ENCODE data around the gene TOMM20.
"Not testable (repeated sequence)": the region's sequence is repeated elsewhere in the genome, so short reads cannot be mapped to it uniquely, and the experiment has no call there.

TOMM20 gene

DNA sequence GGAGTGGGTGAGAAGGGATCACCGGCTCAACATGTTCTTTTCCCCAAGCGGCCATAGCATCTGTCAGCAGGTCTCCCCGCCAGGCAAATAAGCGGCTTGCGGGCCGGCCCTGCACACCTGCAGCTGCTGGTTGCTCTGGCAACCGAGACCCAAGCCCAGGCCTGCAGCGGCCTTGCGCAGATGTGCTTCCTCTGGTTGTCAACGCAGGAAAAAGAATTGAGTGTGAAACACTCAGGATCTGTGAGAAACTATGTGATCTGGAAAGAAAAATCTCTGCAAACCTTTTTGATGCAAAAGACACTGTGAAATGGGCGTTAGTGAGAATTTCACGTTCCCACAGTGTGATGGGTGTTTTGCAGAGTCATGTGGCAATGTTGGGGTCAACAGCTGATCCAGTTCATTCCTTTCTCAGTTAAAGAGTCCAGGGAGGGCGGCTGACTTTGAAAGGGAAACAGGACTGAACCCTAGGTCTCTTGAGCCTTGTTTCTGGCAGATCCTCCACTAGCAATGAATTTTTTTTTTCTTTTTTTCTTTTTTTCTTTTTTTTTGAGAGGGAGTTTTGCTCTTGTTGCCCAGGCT lies 28.4 kb downstream of the TOMM20 start:
- no peak for DNase-seq

DNA sequence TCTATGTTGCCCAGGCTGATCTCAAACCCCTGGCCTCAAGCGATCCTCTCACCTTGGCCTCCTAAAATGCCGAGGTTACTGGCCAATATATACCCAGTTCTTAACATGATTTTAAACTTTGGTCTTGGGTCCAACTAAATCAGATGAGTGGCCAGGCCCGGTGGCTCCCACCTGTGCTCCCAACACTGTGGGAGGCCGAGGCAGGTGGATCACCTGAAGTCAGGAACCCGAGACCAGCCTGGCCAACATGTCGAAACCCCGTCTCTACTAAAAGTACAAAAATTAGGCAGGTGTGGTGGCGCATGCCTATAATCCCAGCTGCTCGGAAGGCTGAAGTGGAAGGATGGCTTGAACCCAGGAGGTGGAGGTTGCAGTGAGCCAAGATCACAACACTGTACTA lies 29.6 kb downstream of the TOMM20 start:
- DNase-seq = no peak

DNA sequence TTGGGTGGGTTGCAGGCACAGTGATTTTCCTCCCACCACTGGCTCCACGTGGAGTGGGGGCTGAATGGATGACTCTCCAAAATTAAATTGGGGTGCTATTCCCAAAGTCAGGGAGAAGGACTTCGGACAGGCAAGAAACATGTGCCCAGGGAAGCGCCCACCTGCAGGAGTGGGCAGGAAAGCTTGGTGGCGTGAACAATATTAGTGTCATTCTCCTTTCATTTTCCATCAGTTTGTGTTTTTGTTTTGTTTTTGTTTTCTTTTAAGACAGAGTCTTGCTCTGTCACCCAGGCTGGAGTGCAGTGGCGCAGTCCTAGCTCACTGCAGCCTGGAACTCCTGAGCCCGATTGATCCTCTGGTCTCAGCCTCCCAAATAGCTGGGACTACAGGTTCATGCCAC lies 30.1 kb downstream of the TOMM20 start:
- no peak for DNase-seq

DNA sequence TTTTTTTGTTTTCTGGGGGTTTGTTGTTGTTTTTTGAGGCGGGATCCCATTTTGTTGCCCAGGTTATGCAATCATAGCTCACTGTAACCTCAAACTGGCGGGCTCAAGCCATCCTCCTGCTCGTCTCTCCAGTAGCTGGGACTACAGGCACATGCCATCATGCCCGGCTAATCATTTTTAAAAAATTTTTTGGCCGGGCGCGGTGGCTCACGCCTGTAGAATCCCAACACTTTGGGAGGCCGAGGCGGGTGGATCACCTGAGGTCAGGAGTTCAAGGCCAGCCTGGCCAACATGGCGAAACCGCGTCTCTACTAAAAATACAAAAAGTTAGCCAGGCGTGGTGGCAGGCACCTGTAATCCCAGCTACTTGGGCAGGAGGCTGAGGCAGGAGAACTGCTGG lies 31.1 kb downstream of the TOMM20 start:
- not testable (repeated sequence) for DNase-seq

DNA sequence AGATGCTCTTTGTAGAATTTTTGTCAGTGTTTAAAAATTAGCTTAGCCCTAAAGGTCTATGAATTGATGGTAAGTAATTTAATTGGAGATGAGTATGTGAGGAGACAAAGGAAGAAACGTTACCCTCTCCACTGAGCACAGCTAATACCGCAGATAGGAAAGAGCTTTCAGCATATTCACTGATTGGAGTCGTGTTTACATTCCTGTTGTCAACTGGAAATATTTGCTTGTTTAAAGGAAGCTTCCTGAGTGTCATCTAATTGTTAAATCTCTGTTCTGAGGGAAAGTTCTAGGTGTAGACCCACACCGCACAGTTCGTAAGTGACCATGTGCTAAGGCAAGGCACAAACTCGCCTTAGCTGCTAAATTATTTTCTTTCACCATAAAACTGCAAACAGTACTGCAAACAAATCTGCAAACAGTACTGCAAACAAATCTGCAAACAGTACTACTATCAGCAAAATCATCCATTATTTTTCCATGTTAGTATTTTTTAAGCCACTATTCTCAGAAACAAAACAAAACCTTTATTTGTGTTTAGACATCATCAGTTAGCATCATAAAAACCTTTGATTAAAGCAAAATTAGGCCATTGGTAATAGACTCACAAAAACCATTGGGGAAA lies 32.6 kb downstream of the TOMM20 start:
- DNase-seq = no peak

DNA sequence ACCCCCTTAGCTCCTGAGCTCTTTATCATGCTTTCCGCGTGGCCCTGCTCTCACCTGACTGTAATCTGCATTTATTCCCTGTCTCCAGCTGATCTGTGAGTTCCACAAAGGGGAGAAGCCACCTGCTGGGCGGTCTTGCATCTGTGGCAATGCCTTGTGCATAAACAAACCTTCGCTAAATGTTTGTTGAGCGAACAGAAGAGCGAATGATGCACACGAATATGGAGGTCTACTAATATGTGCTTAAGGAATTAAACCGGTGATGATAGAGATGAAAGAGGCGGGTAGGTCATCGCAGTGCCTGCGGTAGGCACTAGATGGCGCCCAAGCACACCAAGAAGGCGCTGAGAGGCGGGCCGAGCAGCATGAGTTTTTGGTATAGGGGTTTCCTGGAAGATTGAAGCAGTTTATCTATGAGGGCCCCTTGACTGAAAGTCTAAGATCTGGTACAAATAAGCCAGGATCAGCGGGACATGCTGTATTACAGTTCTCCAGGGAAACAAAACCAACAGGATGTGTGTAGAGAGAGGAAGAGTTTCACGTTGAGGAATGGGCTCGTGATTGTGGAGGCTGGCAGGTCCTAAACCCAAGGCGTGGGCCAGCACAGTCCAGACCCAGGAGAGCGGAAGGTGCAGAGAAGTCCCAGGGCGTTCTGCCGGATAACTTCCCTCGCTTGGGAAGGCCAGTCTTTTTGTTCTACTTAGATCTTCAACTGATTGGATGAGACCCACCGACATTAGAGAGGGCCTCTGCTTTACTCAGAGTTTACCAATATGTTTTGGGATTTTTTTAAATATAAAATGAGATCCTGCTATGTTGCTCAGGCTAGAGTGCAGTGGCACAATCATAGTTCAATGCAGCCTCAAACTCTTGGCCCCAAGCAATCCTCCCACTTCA lies 34.7 kb downstream of the TOMM20 start:
- DNase-seq = peak; percentile 56

DNA sequence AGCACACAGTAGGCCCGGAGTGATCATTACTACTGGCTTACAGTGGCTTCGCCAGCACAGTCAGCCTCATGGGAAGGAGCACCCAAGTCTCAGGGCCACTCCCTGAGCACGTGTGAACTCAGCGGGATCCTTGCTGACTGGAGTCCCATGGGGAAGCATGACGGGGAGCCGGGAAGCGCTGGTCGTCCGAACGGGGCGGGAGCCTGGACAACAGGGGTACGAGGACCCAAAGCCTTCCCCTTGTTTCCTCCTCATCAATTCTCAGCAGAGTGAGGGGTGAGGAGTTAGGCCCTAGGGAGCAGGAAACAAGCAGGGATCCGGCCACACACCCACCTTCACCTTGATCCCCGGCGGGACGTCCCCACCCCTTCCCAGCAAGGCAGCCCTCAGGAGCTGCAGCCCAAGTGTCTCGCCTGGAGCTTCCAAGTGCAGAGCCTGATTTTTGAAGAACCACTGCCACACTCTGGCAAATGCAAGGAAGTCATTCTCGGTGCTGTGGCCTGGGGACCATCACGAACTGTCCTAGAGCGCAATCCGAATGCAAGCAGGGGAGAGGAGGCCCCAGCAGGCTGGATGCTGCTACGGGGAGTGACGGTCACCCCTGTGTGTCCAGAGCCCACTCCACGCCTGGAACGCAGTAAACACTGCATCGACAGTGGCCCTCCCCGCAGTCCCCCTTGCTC lies 35.5 kb downstream of the TOMM20 start:
- DNase-seq = no peak

DNA sequence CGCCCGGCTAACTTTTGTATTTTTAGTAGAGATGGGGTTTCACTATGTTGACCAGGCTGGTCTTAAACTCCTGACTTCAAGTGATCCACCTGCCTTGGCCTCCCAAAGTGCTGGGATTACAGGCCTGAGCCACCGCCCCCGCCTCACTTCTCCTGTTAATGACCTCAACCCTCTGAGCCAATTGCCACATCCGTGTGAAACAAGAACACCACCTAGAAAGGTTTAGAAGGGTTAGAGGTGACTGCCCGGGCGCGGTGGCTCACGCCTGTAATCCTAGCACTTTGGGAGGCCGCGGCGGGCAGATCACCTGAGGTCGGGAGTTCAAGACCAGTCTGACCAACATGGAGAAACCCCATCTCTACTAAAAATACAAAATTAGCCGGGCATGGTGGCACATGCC lies 36.2 kb downstream of the TOMM20 start:
- DNase-seq = not testable (repeated sequence)

DNA sequence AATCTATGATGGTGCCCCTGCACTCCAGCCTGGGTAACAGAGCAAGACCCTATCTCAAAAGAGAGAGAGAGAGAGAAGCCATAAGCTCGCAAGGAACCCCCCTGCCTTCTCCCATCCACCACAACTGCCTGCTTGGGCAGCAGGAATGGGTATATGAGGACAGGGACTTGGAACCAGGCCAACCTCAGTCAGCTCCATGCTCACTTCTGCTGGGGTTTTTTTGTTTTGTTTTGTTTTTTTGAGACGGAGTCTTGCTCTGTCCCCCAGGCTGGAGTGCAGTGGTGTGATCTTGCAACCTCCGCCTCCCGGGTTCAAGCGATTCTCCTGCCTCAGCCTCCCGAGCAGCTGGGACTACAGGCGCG lies 36.6 kb downstream of the TOMM20 start:
- not testable (repeated sequence) for DNase-seq

DNA sequence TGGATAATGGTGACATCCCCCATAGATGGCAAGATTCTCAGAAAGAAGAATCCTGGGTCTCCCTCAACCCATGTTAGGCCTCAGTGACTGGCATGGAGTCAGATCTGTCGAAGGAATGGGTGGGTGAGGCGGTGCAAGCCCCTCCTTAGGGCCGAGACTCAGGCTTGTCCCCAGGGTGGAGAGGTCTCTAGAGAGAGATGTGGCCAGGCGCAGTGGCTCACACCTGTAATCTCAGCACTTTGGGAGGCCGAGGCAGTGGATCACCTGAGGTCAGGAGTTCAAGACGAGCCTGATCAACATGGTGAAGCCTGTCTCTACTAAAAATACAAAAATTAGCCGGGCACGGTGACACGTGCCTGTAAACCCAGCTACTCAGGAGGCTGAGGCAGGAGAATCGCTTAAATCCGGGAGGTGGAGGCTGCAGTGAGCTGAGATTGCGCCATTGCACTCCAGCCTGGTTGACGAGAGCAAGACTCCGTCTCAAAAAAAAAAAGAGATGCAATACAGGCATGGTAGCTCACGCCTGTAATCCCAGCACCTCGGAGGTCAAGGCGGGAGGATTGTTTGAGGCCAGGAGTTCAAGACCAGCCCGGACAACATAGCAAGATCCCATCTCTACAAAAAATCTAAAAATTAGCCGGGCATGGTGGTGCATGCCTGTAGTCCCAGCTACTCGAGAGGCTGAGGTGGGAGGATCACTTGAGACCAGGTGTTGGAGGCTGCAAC lies 37.2 kb downstream of the TOMM20 start:
- not testable (repeated sequence) for DNase-seq

DNA sequence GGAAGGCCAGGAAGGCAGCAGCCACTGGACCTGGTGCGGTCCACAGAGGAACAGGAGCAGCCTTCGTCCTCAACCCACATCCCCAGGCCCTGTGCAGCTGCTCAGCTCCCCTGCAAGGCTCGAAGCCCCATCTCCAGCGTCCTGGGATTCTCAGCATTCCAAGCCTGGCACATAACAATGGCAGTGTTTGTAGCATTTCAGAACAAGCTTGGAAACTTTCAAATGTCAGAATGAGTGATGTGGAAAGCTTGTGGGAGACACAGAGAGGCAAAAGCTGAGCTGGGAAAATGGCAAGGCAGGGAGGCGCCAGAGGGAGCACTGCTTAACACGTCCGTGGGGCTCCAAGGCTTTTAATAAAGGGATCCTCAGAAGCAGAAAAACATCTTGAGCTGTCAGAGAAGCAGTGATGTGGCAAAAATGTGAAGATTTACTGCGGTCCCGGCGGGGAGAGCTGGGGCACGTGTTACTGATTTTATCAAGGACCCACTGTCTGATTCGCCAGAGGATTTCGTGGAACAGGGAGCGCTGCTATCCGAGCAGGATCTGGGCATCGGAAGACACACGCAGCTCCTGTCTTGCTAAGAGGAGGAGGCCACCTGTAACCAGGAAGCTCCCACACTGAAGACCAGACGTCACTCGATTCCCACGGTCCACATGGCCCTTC lies 38.1 kb downstream of the TOMM20 start:
- peak; percentile 78 for DNase-seq

DNA sequence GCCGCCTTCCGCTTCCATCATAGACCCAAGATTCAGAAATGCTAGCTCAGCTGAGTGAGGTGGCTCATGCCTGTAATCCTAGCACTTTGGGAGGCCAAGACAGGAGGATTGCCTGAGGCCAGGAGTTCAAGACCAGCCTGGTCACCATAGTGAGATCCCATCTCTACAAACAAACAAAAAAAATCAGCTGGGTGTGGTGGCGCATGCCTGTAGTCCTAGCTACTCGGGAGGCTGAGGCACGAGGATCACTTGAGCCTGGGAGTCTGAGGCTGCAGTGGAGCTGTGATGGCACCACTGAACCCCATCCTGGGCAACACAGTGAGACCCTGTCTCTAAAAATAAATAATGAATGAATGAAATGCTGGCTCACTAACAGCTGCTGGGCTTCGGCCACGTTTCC lies 39.7 kb downstream of the TOMM20 start:
- no peak for DNase-seq

DNA sequence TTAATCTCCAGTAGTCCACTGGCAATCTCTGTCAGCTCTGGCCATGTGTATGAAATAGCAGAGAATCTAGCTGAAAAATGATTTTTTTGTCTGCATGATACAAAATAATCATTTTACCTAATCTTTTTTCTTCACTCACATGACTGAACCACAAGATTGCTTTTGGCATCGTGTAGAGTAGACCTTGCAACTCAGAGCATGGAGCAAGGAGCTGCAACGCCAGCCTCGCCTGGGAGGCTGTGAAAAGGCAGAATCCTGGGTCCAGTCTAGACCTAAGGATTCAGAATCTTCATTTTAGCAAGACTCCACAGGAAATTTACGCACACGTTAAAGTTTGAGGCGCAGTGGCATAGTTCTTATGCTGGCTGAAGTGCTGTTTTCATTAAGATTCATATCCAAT lies 40.2 kb downstream of the TOMM20 start:
- no peak for DNase-seq

DNA sequence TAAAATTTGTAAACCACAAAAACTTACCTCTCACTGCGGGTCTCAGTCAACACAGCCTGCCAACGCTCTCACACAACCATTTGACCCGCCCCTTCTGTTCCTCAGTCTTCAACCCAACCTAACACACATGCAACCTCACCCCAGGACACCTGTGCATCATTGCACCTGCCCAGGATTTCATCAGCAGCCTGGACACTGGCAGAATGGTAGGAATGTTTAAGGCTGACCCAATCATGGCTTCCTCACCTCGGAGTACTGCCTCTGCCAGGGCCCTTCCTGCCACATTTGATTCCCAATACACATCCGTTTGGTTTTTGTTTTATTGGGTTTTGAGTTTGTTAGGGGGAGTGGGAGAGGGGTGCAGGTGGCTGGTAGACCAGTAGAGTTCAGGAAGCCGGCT lies 40.7 kb downstream of the TOMM20 start:
- DNase-seq = no peak

DNA sequence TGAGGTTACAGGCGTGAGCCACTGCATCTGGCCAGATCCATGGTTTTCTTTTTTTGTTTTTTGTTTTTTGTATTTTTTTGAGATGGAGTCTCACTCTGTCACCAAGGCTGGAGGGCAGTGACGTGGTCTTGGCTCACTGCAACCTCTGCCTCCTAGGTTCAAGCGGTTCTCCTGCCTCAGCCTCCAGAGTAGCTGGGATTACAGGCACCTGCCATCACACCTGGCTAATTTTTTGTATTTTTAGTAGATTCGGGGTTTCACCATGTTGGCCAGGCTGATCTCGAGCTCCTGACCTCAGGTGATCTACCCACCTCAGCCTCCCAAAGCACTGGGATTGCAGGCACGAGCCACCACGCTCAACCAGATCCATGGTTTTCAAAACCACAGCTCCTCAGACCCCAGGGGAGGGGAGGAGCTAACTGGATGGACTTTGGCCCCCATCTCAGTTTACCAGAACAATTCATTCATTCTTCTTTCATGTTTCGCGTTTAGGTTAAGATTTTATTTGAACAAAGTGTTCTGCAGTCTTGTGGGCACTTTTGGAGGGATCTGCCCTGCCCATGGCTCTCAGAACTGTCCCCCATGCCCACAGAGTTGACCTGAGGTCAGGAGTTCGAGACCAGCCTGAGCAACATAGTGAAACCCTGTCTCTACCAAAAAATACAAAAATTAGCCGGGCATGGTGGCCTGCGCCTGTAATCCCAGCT lies 43.1 kb downstream of the TOMM20 start:
- DNase-seq = not testable (repeated sequence)

DNA sequence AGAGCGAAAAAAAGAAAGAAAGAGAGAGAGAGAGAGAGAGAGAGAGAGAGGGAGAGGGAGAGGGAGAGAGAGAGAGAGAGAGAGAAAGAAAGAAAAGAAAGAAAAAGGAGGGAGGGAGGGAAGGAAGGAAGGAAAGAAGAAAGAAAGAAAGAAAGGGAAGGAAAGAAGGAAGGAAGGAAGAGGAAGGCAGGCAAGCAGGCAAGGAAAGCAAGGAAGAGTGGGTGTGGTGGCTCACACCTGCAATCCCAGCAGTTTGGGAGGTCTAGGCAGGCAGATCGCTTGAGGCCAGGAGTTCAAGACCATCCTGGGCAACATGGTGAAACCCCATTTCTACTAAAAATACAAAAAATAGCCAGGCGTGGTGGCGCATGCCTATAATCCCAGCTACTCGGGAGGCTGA lies 47.8 kb downstream of the TOMM20 start:
- not testable (repeated sequence) for DNase-seq

DNA sequence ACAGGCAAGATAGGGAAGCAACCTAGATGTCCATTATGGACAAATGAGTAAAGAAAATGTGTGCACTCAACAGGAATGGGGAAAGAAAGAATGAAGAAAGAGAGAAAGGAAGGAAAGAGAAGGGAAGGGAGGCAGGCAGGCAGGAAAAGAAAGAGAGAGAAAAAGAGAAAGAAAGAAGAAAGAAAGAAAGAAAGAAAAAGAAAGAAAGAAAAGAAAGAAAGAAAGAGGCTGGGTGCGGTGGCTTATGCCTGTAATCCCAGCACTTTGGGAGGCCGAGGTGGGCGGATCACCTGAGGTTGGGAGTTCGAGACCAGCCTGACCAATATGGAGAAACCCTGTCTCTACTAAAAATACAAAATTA lies 48.4 kb downstream of the TOMM20 start:
- DNase-seq = not testable (repeated sequence)

DNA sequence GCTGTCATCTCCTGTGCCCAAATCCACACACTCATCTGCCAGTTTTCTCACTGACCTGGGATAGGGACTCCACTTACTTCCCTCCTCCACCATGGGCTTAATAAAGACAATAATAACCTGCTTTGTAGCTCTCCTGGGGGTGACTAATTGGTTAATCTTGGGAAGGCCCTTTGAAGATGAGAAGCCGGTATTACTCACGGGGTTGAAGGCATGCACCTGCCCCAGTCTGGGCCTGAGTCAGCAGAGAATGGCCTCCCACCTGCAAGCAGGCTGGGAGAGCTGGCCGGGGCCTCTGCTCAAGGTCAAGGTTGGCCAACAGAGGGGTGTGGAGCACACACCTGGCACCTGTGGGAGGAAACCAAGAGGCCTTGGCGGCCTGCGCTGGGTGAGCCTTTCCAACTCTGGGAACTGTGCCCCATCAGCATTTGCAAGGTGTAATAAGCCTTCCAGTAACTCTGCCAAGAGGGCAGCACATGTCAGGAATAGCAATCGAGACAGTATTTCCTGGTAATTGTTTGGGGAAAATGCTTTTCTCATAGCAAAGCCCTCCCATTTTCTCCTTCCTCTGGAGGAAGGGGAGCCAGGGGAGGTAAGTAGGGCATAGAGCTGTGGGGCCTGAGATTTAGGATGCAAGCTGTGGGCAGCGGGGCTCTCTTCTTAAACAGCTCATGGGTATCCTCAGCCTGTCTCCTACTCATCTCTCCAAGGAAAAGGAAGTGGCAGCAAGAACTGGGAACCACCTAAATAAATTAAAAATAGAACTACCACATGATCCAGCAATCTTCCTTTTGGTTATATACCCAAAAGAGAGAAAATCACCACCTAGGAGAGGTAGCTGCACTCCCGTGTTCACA lies 49.0 kb downstream of the TOMM20 start:
- DNase-seq = peak; percentile 76

DNA sequence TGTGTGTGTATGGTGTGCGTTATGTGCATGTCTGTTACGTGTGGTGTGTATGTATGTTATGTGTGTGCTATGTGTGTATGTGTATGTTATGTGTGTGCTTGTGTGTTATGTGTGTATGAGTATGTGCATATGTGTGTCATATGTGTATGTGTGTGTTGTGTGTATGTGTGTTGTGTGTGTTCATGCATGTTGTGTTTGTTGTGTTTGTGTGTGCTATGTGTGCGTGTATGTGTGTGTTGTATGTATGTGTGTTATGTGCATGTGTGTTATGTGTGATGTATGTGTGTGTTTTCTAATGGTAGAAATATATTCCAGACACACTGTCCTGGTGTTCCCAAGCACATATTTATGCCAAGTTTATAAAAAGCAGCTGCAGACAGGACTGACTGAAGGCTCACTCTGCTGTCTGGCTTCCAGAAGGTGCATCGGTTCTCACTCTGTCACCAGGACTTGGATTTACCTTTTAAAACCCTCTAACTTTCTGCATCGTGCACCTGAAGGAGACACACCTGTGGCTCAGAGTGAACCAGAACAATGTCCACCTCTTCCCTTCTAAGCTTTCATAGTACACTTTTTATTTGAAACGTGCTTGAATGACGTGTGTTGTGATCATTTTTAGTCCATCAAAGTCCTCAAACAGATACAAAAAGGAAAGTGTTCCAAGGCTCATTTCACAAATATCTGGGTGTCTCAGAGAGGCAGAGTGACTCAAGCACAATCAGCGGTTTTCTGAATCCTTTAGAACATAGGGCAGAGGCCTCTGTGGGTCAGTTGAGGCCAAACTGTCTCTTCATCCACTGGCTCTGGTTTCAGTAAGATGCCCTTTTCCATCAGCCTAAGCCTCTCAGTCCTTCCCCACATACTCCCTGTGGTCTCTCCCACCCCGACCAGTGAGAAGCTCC lies 49.9 kb downstream of the TOMM20 start:
- peak; percentile 29 for DNase-seq

All from kidney glomerular epithelial cell (primary cell).